Endothelial cell of umbilical vein (primary cell): ENCODE measurements around the gene RAP2A. TPM values are rescaled to one million over a fixed set of nuclear protein-coding genes. Genes with fewer than 3 reads are reported as not detected.

Source experiments
- BruUV-seq: library from RNA; stranded (reverse); fragments of 400-500 nt; replicated peaks from 2 replicates; lab custom pipeline; 2021; lab: Mats Ljungman, UMichigan
- CTCF ChIA-PET: fragments of 300-600, 350-600 bp; sonication (Branson Sonifier 250); formaldehyde crosslinking; loops from one replicate; lab custom pipeline; 2021; ENCODE audit warnings: antibody characterized with exemption, inconsistent platforms; lab: Charles Lee
- POLR2A ChIA-PET: fragments of 300-600, 350-600 bp; sonication (Branson Sonifier 250); formaldehyde crosslinking; loops from one replicate; lab custom pipeline; 2021; ENCODE audit warnings: antibody characterized with exemption, inconsistent platforms; lab: Charles Lee
- DNase-seq: peaks from one replicate; pipeline ENCODE4 v3.0.0-alpha.2; 2011; ENCODE audit warnings: low read depth, low spot score
- FAIRE-seq: peaks from 2 replicates; lab custom pipeline; 2011; peaks lifted over from hg19 to GRCh38; lab: Jason Lieb, UNC
- H2AFZ ChIP-seq: 2 replicates; pipeline ENCODE4 v1.6.0; 2012; ENCODE audit warnings: low read depth, low read length, control low read depth, inconsistent platforms
- H3K27ac ChIP-seq: 2 replicates; pipeline ENCODE4 v1.5.1; 2011; ENCODE audit warnings: low read depth, mild to moderate bottlenecking, control low read depth, low read length, moderate library complexity; ENCODE audit not compliant: insufficient read depth
- H3K27me3 ChIP-seq, 2 experiments: 2 replicates each; pipeline versions ENCODE4 v1.6.0 to v1.6.1; 2011; ENCODE audit warnings: low read length in 2 of 2, mixed read lengths in 1 of 2; ENCODE audit not compliant: control insufficient read depth in 2 of 2, insufficient read depth in 2 of 2
- H3K36me3 ChIP-seq, 2 experiments: 2 replicates in 1 of 2; 3 replicates in 1 of 2; pipeline ENCODE4 v1.5.1; 2011; ENCODE audit warnings: low read length in 2 of 2, mild to moderate bottlenecking in 1 of 2, moderate library complexity in 1 of 2; ENCODE audit not compliant: control insufficient read depth in 2 of 2, insufficient read depth in 2 of 2; ENCODE audit errors: extremely low read depth in 1 of 2
- H3K4me1 ChIP-seq: 3 replicates; pipeline ENCODE4 v1.5.1; 2011; ENCODE audit warnings: mild to moderate bottlenecking, low read length; ENCODE audit not compliant: control insufficient read depth, insufficient read depth; ENCODE audit errors: extremely low read depth
- H3K4me2 ChIP-seq: 2 replicates; pipeline ENCODE4 v1.6.1; 2011; ENCODE audit warnings: low read length, control low read depth, mixed read lengths; ENCODE audit not compliant: insufficient read depth
- H3K4me3 ChIP-seq, 3 experiments: fragments of 200-600 bp in 1 of 3; sonication (generic), shearing (Covaris generic) in 1 of 3; replicated peaks in 1 of 3; 2 replicates each; pipeline ENCODE4 v1.5.1; 2011 to 2016; ENCODE audit warnings: control low read depth in 3 of 3, low read length in 3 of 3, mild to moderate bottlenecking in 2 of 3, inconsistent platforms in 1 of 3, low read depth in 1 of 3, moderate library complexity in 1 of 3; ENCODE audit not compliant: insufficient read depth in 1 of 3
- H3K79me2 ChIP-seq: 2 replicates; pipeline ENCODE4 v1.6.0; 2012; ENCODE audit warnings: low read length, inconsistent platforms; ENCODE audit not compliant: control insufficient read depth, insufficient read depth
- H3K9ac ChIP-seq: replicated peaks from 2 replicates; pipeline ENCODE3; 2011; ENCODE audit warnings: low read length, control low read depth; ENCODE audit not compliant: insufficient read depth; ENCODE audit errors: extremely low read depth
- H3K9me1 ChIP-seq: replicated peaks from 3 replicates; pipeline ENCODE4 v1.6.0; 2011; ENCODE audit warnings: mild to moderate bottlenecking, low read length; ENCODE audit not compliant: control insufficient read depth, insufficient read depth; ENCODE audit errors: extremely low read depth
- H3K9me3 ChIP-seq: replicated peaks from 2 replicates; pipeline ENCODE4 v1.5.1; 2012; ENCODE audit warnings: low read length, inconsistent platforms; ENCODE audit not compliant: control insufficient read depth, insufficient read depth
- H4K20me1 ChIP-seq: replicated peaks from 2 replicates; pipeline ENCODE3; 2011; ENCODE audit warnings: mild to moderate bottlenecking, low read length; ENCODE audit not compliant: control insufficient read depth, insufficient read depth; ENCODE audit errors: extremely low read depth
- FOS ChIP-seq: IDR thresholded peaks from 2 replicates; pipeline ENCODE4 v1.6.1; 2011; ENCODE audit warnings: mild to moderate bottlenecking, low read length, moderate library complexity, borderline replicate concordance; ENCODE audit not compliant: insufficient read depth
- GATA2 ChIP-seq: IDR thresholded peaks from 2 replicates; pipeline ENCODE4 v1.7.0; 2011; ENCODE audit warnings: low read depth, mild to moderate bottlenecking, moderate library complexity, mixed read lengths, low read length; ENCODE audit not compliant: insufficient read length, insufficient read depth
- JUN ChIP-seq: IDR thresholded peaks from 2 replicates; pipeline ENCODE4 v1.6.1; 2011; ENCODE audit warnings: borderline replicate concordance, low read depth; ENCODE audit not compliant: insufficient read length, insufficient read depth
- MAX ChIP-seq: IDR thresholded peaks from 2 replicates; pipeline ENCODE4 v1.6.1; 2011; ENCODE audit not compliant: insufficient read depth, insufficient read length
- MYC ChIP-seq: IDR thresholded peaks from one replicate; pipeline ENCODE4 v1.6.1; 2011; ENCODE audit warnings: mild to moderate bottlenecking, low read depth, low read length
- POLR2A ChIP-seq: IDR thresholded peaks from 2 replicates; pipeline ENCODE4 v1.6.1; 2012; ENCODE audit warnings: low read depth, mild to moderate bottlenecking, control low read depth, low read length
- dilution Hi-C: fragments of 300-500 bp; cut with MboI; formaldehyde crosslinking; loops from one replicate; pipeline ENCODE4 v1.15.0; 2019; ENCODE audit warnings: low sequenced_read_pairs; ENCODE audit not compliant: extremely low pct_ligation_motif_present
- intact Hi-C: fragments of 100-400 bp; cut with micrococcal nuclease; formaldehyde crosslinking; loops from one replicate; pipeline ENCODE4 v1.10.0; 2022
- polyA plus RNA-seq, 4 experiments: library from polyadenylated mRNA; depleted of rRNA in 3 of 4; stranded (reverse) in 3 of 4; unstranded in 1 of 4; fragments of >200 nt; gene quantifications; 2 replicates each; pipeline versions ENCODE4 v1.2.1 to v1.2.3, GENCODE V29; 2011 to 2012; ENCODE audit warnings: missing spikeins in 1 of 4
- total RNA-seq: library from RNA; stranded (reverse); gene quantifications from 2 replicates; pipeline ENCODE4 v1.2.3, GENCODE V29; 2021
- TF ChIP-seq, protein P1 (sequence below), 2 donors: IDR thresholded peaks; 1 replicate in 1 of 2; 2 replicates in 1 of 2; pipeline ENCODE4 v1.5.1; 2011; ENCODE audit warnings: low read length in 2 of 2, mild to moderate bottlenecking in 2 of 2, moderate library complexity in 2 of 2, control low read depth in 1 of 2, inconsistent platforms in 1 of 2, low read depth in 1 of 2; ENCODE audit not compliant: insufficient read depth in 1 of 2; ENCODE audit errors: extremely low read depth in 1 of 2

RAP2A gene
- total and polyA plus RNA-seq, 2 donors (not counting 3 experiments of a cell fraction or from before 2014, with no cell fraction given): 7.8 to 44.4 TPM

DNA sequence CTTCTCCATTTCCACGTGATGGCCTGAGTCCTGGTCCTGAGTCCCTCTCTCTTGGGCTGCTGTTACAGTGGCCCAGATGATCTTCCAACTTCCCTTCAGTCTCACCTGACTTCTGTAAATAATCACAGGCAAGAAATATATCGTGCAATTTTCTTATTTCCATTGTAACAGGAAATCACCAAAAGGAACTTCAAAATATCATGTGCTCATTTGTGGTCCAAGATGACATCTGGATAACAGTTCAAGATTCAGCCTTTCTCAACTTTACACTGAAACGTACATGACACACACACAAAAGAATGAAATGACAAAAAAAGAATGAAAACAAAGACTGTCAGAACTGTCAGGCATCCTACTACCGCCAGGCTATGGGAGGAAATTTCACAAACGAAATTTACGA is 22.0 kb upstream of the RAP2A start:
- no TSS peak for BruUV-seq
- no peak for FAIRE-seq
- CTCF ChIA-PET: no interaction called here

More for the DNA sequence above, 22.0 kb upstream of the RAP2A start:
- dilution Hi-C loops: no loop called here
- Histone ChIP-seq H4K20me1 (no peaks in the 10 kb centered on the region), H3K4me2 (no peak overlapping the region), H3K4me3 (no peak overlapping the region), H3K4me1 (no peaks in the 10 kb centered on the region), H3K27ac (no peak overlapping the region), H3K79me2 (no peaks in the 10 kb centered on the region), H3K9me1 (no peaks in the 10 kb centered on the region), H2AFZ (no peak overlapping the region), H3K36me3 (no peaks in the 10 kb centered on the region), H3K9ac (no peak overlapping the region), H3K27me3 (peaks cover 14 to 19% of the 10 kb centered on the region in 2 experiments), H3K9me3 (no peaks in the 10 kb centered on the region)
- TF ChIP-seq JUN: no peak
- TF ChIP-seq POLR2A: no peak
- no peak for TF ChIP-seq MAX
- TF ChIP-seq, protein P1, sequence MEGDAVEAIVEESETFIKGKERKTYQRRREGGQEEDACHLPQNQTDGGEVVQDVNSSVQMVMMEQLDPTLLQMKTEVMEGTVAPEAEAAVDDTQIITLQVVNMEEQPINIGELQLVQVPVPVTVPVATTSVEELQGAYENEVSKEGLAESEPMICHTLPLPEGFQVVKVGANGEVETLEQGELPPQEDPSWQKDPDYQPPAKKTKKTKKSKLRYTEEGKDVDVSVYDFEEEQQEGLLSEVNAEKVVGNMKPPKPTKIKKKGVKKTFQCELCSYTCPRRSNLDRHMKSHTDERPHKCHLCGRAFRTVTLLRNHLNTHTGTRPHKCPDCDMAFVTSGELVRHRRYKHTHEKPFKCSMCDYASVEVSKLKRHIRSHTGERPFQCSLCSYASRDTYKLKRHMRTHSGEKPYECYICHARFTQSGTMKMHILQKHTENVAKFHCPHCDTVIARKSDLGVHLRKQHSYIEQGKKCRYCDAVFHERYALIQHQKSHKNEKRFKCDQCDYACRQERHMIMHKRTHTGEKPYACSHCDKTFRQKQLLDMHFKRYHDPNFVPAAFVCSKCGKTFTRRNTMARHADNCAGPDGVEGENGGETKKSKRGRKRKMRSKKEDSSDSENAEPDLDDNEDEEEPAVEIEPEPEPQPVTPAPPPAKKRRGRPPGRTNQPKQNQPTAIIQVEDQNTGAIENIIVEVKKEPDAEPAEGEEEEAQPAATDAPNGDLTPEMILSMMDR (IDR thresholded peaks at IDR 0.05; ENCODE audit: extremely low read depth in 1 of 2, insufficient read depth in 1 of 2, low read depth in 1 of 2, low read length in 2 of 2): no peak
- TF ChIP-seq FOS: no peak
- no peak for TF ChIP-seq MYC
- no peak for TF ChIP-seq GATA2
- intact Hi-C loops: no loop called here
- DNase-seq: no peak
- POLR2A ChIA-PET: no interaction called here
